Measurements from ENCODE around the gene AGA. TPM values are rescaled to one million over a fixed set of nuclear protein-coding genes. Genes with fewer than 3 reads are reported as not detected.

Gene AGA
- total and polyA plus RNA-seq, 2 of the 13 experiments (the other 11 are each of a cell fraction or from before 2014, with no cell fraction given): 21.9 to 22.3 TPM

DNA sequence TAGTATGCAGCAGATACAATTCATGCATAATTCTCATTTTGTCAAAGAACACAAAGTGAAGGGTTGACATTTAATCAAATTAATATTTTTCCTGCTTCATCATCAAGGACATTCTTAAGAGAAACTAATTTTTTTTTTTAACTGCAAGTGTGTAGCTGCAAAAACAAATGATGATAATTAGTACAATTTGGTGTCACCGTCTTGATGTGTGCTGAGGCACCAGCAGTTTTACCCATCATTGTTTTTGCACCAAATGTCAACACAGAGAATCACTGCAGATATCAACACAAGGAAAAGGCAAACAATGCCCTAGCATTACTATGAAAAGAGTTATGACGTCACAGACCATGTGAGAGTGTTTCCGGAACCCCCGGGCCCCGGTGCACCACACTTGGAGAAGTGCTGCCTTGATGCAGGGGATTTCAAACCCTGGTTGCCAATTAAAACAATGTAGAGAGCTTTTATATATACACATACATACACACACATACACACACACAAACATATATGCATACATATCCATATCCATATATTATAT is 55.9 kb downstream of the AGA start:
- H3K27me3 ChIP-seq (ENCODE audit: control insufficient read depth in 1 of 2, insufficient read depth in 2 of 2, low read length in 2 of 2): no peaks in the 10 kb centered on the region; a peak in 1 of 5 replicates
- peaks cover 9% of the 10 kb centered on the region for H3K4me1 ChIP-seq (ENCODE audit: insufficient read depth, low read length)
- FAIRE-seq (no peak), DNase-seq (ENCODE audit: low spot score) (no peak), ATAC-seq (no peak)
- H3K9me3 ChIP-seq (ENCODE audit: low read length): no peaks in the 10 kb centered on the region
- in situ Hi-C loops (cut with HindIII; ENCODE audit: extremely low pct_ligation_motif_present, low pct_unique_long_range_greater_than_20kb) (no loop called here), intact Hi-C loops (cut with micrococcal nuclease; ENCODE audit: unreplicated experiment) (no loop called here)
- H3K27ac ChIP-seq (ENCODE audit: extremely low read length, insufficient read depth, low read length): no peak overlapping the region
- 23% methylated on average over 5 of the region's 5 CpGs for WGBS (ENCODE audit: low lambda C conversion rate)
- CTCF ChIA-PET (ENCODE audit: low intra/inter-chr PET ratio, low total read pairs): no interaction called here
- TF ChIP-seq ZBTB21 (CRISPR knock-in tag; IDR thresholded peaks at IDR 0.05) (peak; percentile 52), ZNF337 (CRISPR knock-in tag; IDR thresholded peaks at IDR 0.05; ENCODE audit: borderline replicate concordance, low read depth) (no peak), ATF7 (IDR thresholded peaks at IDR 0.05) (peak; percentile 66), ATF7 (CRISPR knock-in tag; IDR thresholded peaks at IDR 0.05) (no peak), DR1 (CRISPR knock-in tag; IDR thresholded peaks at IDR 0.05) (no peak), CREB1 (IDR thresholded peaks at IDR 0.05) (peak; percentile 93), CREB1 (CRISPR knock-in tag; IDR thresholded peaks at IDR 0.05) (no peak), HDAC1 (CRISPR knock-in tag; IDR thresholded peaks at IDR 0.05) (no peak), POLR2AphosphoS2 (IDR thresholded peaks at IDR 0.05; ENCODE audit: low read depth, low read length) (no peak)
- no TSS peak for BruUV-seq (replicated peaks)
- H3K36me3 ChIP-seq (replicated peaks in 1 of 2; ENCODE audit: control insufficient read depth in 1 of 2, insufficient read depth in 2 of 2, low read length in 2 of 2): no peaks in the 10 kb centered on the region
- no peaks in the 10 kb centered on the region for H3K79me2 ChIP-seq (ENCODE audit: insufficient read depth, low read length)
- POLR2A ChIA-PET: no interaction called here
- no peak overlapping the region for H3K4me3 ChIP-seq (replicated peaks in 1 of 3; ENCODE audit: insufficient read depth in 1 of 3, low read depth in 2 of 3, low read length in 3 of 3)
- no peak overlapping the region for H3K4me2 ChIP-seq (ENCODE audit: low read depth, low read length)
- no peaks in the 10 kb centered on the region for H4K20me1 ChIP-seq (ENCODE audit: insufficient read depth, low read length)
- no peak overlapping the region for H3K9ac ChIP-seq (ENCODE audit: insufficient read depth, low read depth, low read length)
- no peak overlapping the region for H2AFZ ChIP-seq (ENCODE audit: low read length)

DNA sequence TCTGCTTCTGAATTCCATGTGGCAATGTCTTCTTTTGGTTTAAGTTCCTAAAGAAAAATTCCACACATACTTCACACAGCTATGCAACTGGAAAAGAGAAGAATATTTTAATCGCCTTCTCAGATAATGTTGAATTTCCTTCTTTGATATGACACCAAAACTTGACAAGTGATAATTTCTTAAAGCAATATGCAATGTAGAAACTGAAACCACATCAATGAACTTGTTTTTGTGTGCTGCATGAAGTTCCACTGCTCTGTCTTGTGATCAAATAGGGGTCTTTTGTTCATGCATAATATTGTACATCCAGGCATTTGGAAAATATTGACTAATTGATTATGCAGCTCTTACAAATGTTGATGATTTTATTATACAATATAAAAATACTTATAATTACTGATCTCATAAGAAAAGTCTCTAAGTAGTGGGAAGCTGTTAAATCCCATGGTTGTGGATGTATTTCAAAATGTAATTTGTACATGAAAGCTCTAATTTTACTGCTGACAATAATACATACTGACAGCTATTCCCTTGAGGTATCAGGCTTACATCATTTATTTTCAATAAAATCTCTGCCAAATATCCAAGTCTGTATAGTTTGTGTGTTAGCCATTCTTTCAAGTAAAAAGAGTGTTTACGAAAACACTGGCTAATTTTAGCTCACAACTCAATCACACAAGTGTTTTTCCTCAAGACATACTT is 56.5 kb downstream of the AGA start:
- H3K27ac ChIP-seq (ENCODE audit: extremely low read length, insufficient read depth, low read length): no peak overlapping the region
- no peaks in the 10 kb centered on the region for H3K9me3 ChIP-seq (ENCODE audit: low read length)
- TF ChIP-seq, protein P1, sequence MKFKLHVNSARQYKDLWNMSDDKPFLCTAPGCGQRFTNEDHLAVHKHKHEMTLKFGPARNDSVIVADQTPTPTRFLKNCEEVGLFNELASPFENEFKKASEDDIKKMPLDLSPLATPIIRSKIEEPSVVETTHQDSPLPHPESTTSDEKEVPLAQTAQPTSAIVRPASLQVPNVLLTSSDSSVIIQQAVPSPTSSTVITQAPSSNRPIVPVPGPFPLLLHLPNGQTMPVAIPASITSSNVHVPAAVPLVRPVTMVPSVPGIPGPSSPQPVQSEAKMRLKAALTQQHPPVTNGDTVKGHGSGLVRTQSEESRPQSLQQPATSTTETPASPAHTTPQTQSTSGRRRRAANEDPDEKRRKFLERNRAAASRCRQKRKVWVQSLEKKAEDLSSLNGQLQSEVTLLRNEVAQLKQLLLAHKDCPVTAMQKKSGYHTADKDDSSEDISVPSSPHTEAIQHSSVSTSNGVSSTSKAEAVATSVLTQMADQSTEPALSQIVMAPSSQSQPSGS (CRISPR knock-in tag; IDR thresholded peaks at IDR 0.05): no peak
- TF ChIP-seq, protein P2, sequence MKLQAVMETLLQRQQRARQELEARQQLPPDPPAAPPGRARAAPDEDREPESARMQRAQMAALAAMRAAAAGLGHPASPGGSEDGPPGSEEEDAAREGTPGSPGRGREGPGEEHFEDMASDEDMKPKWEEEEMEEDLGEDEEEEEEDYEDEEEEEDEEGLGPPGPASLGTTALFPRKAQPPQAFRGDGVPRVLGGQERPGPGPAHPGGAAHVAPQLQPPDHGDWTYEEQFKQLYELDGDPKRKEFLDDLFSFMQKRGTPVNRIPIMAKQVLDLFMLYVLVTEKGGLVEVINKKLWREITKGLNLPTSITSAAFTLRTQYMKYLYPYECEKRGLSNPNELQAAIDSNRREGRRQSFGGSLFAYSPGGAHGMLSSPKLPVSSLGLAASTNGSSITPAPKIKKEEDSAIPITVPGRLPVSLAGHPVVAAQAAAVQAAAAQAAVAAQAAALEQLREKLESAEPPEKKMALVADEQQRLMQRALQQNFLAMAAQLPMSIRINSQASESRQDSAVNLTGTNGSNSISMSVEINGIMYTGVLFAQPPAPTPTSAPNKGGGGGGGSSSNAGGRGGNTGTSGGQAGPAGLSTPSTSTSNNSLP (IDR thresholded peaks at IDR 0.05; ENCODE audit: low read depth, low read length): no peak
- TF ChIP-seq, protein P3, sequence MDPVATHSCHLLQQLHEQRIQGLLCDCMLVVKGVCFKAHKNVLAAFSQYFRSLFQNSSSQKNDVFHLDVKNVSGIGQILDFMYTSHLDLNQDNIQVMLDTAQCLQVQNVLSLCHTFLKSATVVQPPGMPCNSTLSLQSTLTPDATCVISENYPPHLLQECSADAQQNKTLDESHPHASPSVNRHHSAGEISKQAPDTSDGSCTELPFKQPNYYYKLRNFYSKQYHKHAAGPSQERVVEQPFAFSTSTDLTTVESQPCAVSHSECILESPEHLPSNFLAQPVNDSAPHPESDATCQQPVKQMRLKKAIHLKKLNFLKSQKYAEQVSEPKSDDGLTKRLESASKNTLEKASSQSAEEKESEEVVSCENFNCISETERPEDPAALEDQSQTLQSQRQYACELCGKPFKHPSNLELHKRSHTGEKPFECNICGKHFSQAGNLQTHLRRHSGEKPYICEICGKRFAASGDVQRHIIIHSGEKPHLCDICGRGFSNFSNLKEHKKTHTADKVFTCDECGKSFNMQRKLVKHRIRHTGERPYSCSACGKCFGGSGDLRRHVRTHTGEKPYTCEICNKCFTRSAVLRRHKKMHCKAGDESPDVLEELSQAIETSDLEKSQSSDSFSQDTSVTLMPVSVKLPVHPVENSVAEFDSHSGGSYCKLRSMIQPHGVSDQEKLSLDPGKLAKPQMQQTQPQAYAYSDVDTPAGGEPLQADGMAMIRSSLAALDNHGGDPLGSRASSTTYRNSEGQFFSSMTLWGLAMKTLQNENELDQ (CRISPR knock-in tag; IDR thresholded peaks at IDR 0.05; ENCODE audit: borderline replicate concordance): no peak
- FAIRE-seq (no peak), DNase-seq (ENCODE audit: low spot score) (no peak), ATAC-seq (no peak)
- no peaks in the 10 kb centered on the region for H3K27me3 ChIP-seq (ENCODE audit: control insufficient read depth in 1 of 2, insufficient read depth in 2 of 2, low read length in 2 of 2)
- no peak overlapping the region for H3K4me3 ChIP-seq (replicated peaks in 1 of 3; ENCODE audit: insufficient read depth in 1 of 3, low read depth in 2 of 3, low read length in 3 of 3)
- BruUV-seq (replicated peaks): no TSS peak
- no peak overlapping the region for H3K4me2 ChIP-seq (ENCODE audit: low read depth, low read length)
- H3K4me1 ChIP-seq (ENCODE audit: insufficient read depth, low read length): 0 out of 2 replicates have a peak, but pooled peaks cover 5% of the 10 kb centered on the region
- H3K79me2 ChIP-seq (ENCODE audit: insufficient read depth, low read length): no peaks in the 10 kb centered on the region
- ChIA-PET POLR2A (no interaction called here), CTCF (ENCODE audit: low intra/inter-chr PET ratio, low total read pairs) (no interaction called here)
- in situ Hi-C loops (cut with HindIII; ENCODE audit: extremely low pct_ligation_motif_present, low pct_unique_long_range_greater_than_20kb): no loop called here
- no peaks in the 10 kb centered on the region for H4K20me1 ChIP-seq (ENCODE audit: insufficient read depth, low read length)
- H3K9ac ChIP-seq (ENCODE audit: insufficient read depth, low read depth, low read length): no peak overlapping the region
- no peak overlapping the region for H2AFZ ChIP-seq (ENCODE audit: low read length)
- no peaks in the 10 kb centered on the region for H3K36me3 ChIP-seq (replicated peaks in 1 of 2; ENCODE audit: control insufficient read depth in 1 of 2, insufficient read depth in 2 of 2, low read length in 2 of 2)
- intact Hi-C loops (cut with micrococcal nuclease; ENCODE audit: unreplicated experiment): no loop called here
- 29% methylated on average over 2 of the region's 2 CpGs for WGBS (ENCODE audit: low lambda C conversion rate)

Data from HepG2 (cell line).